ENCODE data around the gene CCZ1.
"Not testable (repeated sequence)": the region's sequence is repeated elsewhere in the genome, so short reads cannot be mapped to it uniquely, and the experiment has no call there.

The CCZ1 gene

DNA sequence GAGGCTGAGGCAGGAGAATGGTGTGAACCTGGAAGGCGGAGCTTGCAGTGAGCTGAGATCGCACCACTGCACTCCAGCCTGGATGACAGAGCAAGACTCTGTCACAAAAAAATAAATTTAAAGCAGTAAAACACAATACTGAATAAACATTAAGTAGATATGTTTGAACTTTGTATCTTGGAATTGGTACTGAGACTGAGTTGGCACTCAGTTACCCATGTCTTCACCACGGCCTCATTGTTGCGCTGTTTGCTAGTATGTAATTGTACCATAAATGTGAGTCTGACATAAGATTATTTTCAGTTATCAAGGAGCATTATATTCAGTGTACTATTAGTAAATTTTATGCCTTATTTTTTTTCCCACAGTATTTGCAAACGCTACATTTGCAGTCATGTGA is 6.2 kb downstream of the CCZ1 start:
- DNase-seq (ENCODE audit: extremely low read depth in 1 of 2, low read depth in 1 of 2), result not testable (repeated sequence)

DNA sequence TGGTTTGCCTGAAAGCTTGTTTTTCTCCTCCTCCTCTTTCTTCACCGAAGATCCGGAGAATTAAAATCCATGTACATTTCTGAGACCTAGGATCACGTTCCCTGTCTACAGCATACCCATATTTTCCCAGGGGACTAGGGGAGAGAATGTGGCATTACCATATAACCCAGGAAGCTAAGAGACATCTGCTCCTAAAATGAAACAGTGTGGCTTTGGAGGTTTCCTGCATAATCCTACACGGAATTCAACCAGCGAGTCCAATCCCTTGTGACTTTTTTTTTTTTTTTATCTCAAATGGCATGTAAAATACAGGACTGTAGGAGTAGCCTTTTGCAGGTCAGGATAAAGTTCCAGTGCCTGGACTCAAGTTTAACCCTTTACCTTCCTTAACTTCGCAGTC is 10.3 kb downstream of the CCZ1 start:
- DNase-seq (ENCODE audit: extremely low read depth in 1 of 2, low read depth in 1 of 2), result not testable (repeated sequence)

DNA sequence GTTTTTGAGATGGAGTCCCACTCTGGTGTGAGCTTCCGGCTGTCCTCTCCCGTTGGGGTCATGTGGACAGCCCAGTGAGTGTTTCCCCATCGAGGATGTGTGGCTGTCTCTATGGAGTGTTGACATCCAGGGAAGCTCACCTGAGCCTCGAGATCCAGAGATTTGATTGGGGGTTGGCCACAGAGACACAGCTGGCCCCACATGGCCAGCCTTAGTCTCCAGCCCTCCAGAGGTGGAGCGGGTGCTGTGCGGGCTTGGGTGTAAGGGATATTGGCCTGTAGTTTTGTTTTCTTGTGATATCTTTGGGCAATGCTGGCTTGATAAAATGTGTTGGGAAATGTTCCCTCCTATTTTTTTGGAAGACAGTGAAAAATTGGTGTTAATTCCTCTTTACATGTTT is 18.0 kb downstream of the CCZ1 start:
- DNase-seq (ENCODE audit: extremely low read depth in 1 of 2, low read depth in 1 of 2), result not testable (repeated sequence)

DNA sequence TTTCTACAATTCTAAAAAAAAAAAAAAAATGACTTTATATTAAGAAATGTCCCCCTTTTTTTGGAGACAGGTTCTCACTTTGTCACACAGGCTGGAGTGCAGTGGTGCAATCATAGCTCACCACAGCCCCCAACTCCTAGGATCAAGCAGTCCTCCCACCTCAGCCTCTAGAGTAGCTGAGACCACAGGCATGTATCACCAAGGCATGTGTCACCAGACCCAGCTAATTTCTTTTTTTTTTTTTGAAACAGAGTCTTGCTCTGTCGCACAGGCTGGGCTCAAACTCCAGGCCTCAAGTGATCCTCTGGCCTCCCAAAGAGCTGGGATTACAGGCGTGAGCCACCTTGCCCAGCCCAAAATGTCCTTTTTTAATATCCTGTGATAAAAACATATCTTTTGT is 25.6 kb downstream of the CCZ1 start:
- DNase-seq (ENCODE audit: extremely low read depth in 1 of 2, low read depth in 1 of 2), result not testable (repeated sequence)

DNA sequence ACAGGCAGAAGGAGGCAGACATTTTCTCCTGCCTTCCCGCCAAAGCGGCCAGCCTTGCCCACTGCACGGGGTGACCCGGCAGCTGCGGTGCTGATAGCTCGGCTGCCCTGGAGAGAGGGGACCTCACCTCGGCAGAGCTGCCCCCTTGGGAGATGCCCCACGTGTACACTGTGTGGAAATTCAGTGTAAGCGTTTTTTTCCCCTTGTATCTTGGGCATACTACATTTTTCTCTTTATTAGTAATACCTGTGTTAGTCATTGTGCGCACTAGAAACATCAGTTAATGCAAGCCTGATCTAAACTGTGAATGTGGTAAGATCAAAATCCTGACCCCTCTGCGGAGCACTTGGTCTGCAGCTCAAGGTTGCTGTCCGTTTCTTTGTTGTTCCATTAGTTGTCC is 26.1 kb downstream of the CCZ1 start:
- DNase-seq (ENCODE audit: extremely low read depth in 1 of 2, low read depth in 1 of 2), result not testable (repeated sequence)

DNA sequence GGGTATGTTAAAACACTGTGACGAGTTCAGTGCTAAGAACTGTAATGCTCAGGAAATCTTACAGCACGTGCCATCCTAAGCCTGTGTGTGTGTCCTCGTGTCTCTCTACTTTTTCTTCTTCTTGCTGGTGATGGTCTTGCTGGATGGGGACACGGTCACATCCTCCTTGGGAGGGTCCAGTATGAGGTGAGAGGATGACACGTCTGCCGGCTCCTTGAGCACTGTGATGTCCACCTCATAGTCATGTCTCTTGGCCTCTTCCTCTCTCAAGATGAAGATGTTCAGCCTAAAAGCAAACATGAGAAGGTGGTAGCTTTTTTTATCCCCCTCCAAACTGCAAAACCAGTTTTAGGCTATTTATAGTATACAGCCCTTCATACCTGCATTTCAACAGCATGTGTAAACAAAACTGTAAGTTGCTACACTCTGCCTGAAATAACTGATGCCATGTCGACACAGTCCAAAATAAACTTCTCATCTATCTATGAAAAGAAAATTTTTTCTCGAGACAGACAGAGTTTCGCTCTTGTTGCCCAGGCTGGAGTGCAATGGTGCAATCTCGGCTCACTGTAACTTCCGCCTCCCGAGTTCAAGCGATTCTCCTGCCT is 27.8 kb downstream of the CCZ1 start:
- not testable (repeated sequence) for DNase-seq (ENCODE audit: extremely low read depth in 1 of 2, low read depth in 1 of 2)

DNA sequence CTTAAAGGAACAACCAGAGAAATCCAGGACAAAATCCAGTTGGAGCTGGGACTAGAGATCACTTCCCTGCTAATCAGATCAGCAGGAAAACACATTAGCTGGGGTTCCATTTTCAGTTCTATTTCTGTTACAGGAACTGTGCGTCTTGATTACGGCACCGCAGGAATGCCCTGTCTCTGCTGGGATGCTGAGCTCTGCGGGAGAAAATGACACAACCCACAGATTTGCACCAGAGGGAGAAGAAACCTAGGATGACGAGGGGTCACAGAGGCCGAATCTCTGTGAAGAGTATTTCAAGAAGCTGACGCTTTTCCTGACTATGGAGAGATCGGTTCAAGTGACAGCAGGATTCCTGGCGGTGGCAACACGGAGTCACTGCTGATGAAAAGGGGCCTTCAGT is 31.8 kb downstream of the CCZ1 start:
- DNase-seq (ENCODE audit: extremely low read depth in 1 of 2, low read depth in 1 of 2), result not testable (repeated sequence)

DNA sequence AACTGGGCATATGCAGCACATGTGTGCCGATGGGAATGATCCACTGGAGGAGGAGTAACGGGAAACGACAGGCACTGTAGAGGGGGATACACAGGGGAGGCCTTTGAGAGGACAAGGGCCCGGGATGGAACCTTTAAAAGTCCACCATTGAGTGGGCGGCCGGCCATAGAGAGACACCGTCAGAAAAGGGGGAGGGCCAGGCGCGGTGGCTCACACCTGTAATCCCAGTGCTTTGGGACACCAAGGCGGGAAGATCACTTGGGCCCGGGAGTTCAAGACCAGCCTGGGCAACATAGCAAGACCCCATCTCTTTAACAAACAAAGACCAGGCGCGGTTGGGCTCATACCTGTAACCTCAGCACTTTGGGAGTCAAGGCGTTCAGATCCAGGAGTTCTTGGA is 32.7 kb downstream of the CCZ1 start:
- DNase-seq (ENCODE audit: extremely low read depth in 1 of 2, low read depth in 1 of 2), result not testable (repeated sequence)

DNA sequence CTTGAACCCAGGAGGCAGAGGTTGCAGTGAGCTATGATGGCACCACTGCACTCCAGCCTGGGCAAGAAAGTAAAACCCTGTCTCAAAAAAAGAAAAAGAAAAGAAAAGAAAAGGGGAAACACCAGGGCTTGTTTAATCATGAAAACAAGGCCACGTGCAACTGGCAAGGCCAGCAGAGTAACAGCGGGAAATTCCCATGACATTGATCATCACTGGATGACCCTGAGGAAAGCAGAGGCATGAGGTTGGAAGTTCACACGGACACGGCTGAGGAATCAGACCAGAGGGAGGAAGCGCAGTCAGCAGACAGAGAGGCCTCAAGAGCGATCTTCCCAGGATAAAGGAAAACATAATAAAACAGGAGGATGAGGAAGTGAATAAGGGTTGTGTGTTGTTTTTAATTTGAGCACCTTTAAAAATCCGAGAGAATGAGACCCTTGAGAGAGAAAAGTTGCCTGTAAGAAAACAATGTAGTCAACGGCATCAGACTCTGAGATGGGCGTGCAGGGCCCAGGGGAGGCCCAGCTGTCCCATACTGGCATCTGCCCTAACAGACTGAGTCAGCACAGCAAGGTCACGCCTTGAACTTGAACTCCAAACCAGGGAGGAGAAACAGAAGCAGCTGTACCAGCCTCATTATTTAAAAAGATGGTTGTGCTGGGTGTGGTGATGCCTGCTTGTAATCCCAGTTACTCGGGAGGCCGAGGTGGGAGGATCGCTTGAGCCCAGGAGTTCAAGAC is 33.5 kb downstream of the CCZ1 start:
- not testable (repeated sequence) for DNase-seq (ENCODE audit: extremely low read depth in 1 of 2, low read depth in 1 of 2)

DNA sequence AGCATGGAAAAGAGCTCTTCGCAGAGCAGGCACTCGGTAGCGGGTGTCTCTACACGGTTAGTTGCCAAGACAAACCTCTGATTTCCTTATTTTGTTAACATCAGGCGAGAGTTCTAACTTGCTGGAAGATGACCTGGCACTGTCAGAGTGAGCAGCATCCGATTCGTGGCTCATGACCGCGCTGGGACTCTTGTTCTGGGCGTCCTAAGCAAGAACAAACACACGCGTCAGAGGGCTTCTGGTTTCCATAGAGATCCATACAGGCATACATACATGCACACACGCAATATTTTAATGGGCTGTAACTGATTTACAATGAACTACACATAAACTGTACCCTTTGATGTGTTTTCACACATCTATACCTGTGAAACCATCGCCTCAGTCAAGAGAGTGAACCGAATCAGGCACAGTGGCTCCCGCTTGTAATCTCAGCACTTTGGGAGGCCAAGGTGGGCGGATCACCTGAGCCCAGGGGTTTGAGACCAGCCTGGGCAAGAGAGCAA is 36.5 kb downstream of the CCZ1 start:
- DNase-seq (ENCODE audit: extremely low read depth in 1 of 2, low read depth in 1 of 2), result not testable (repeated sequence)

DNA sequence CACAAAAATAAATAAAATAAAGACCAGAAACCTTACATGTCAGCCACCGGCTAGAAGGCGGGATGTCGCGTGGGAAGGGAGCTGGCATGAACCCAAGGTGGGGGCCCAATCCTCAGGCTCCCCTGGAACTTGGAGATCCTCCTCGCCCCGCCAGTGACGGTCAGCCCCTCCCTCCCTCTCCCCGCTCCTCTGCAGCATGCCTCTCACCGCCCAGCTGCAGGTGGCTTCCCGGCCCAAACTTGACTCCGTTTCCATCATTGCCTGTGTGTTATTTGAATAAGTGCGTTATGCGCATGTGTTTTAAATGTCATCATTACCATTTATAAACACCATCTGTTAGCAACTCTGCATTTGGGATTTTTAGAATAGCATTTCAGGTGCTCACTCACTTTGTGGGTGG is 64.7 kb downstream of the CCZ1 start:
- not testable (repeated sequence) for DNase-seq (ENCODE audit: extremely low read depth in 1 of 2, low read depth in 1 of 2)

DNA sequence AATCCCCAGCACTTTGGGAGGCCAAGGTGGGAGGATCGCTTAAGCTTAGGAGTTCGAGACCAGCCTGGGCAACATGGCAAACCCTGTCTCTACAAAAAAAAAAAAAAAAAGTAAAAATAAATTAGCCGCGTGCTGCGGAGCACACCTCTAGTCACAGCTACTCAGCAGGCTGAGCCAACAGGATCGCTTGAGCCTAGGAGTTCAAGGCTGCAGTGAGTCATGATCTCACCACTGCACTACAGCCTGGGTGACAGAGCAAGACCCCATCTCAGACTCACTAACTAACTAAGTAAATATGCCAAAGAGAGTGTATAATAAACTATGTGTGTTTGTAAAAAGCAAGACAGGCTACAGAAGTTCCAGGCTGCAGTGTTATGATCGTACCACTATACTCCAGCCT is 65.3 kb downstream of the CCZ1 start:
- DNase-seq (ENCODE audit: extremely low read depth in 1 of 2, low read depth in 1 of 2), result not testable (repeated sequence)

DNA sequence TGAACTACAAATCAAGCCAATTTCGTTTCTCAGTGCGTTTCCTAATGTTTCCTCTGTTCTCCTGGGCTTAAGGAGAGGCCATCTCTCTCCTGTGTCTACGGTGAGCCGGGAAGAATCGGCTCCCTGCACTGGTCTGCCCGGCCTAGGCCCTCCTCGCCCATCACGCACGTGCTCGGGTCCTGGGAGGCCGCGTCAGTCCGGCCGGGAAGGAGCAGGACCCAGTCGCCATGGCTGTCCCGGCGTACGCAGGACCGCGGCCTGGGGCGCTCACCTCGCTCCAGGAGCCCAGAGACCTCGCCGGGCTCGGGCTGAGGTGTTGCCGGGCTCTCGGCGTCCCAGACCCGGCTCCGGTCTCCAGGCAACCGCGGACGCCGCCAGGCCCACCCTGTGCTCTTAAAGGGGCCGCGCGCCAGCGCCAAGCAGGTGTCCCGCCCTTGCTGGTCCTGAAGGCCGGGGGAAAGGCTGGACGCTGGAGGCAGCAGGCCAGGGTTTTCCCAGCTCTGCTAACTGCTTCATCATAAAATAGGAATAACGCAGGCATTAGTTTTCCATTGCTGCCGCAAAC is 71.9 kb downstream of the CCZ1 start, which contains the start of gene RSPH10B:
TSS of gene RSPH10B (minus strand) at position 343 of the 565 bp plus-strand sequence. CDS start 3,573 bp downstream, outside the sequence.
- DNase-seq (ENCODE audit: extremely low read depth in 1 of 2, low read depth in 1 of 2), result not testable (repeated sequence)

DNA sequence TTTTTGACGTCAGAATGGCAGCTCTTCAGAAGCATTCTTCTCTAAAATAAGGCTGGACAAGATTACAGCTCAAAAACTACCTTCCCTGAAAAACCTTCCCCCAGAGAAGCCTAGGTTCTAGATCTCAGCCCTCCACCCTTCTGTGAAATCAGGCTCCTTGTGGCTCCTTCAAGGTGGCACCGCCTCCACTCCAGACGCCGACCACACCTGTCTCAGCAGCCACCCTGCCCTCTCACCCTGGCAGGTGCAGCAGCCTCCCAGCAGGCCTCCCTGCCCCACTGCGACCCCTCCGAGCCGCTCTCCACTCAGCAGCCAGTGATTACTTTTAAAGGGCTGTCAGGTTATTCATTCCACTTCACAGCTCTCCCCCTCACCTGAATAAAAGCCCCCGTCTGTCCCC is 75.0 kb downstream of the CCZ1 start:
- not testable (repeated sequence) for DNase-seq (ENCODE audit: extremely low read depth in 1 of 2, low read depth in 1 of 2)
